UCSD-AML1 (cell line): ENCODE data around the gene BMP2.

ENCODE experiments used
- DNase-seq: peaks from one replicate; lab custom pipeline; 2025; ENCODE audit not compliant: unreplicated experiment; lab: John Stamatoyannopoulos, UW

The BMP2 gene

GRCh38 chr20:6767126-6767535, 355 bp upstream of the BMP2 start:
- no peak for DNase-seq

GRCh38 chr20:6768228-6769140, 998 bp downstream of the BMP2 start:
- no peak for DNase-seq

GRCh38 chr20:6769903-6770785, 2.7 kb downstream of the BMP2 start:
- no peak for DNase-seq

- no peak for DNase-seq
These were observed 3.3 kb downstream of the BMP2 start for GRCh38 chr20:6770786-6771100.

GRCh38 chr20:6780433-6781190, 13.1 kb downstream of the BMP2 start:
- no peak for DNase-seq

- no peak for DNase-seq
These were observed 16.3 kb downstream of the BMP2 start for GRCh38 chr20:6783752-6784151.

GRCh38 chr20:6784210-6784631, 16.7 kb downstream of the BMP2 start:
- no peak for DNase-seq

GRCh38 chr20:6784767-6785166, 17.3 kb downstream of the BMP2 start:
- no peak for DNase-seq

- DNase-seq: no peak
These were observed 19.1 kb downstream of the BMP2 start for GRCh38 chr20:6786548-6786947.

- no peak for DNase-seq
These were observed 25.3 kb downstream of the BMP2 start for GRCh38 chr20:6792789-6793188.

- no peak for DNase-seq
These were observed 34.7 kb downstream of the BMP2 start for GRCh38 chr20:6802227-6802626.

GRCh38 chr20:6806275-6806674, 38.8 kb downstream of the BMP2 start:
- DNase-seq: no peak

GRCh38 chr20:6811262-6812035, 44.0 kb downstream of the BMP2 start:
- DNase-seq: no peak

GRCh38 chr20:6812530-6812929, 45.0 kb downstream of the BMP2 start:
- DNase-seq: no peak

GRCh38 chr20:6814945-6815344, 47.5 kb downstream of the BMP2 start:
- DNase-seq: no peak

GRCh38 chr20:6818033-6818808, 50.7 kb downstream of the BMP2 start:
- DNase-seq: no peak

GRCh38 chr20:6819599-6819998, 52.1 kb downstream of the BMP2 start:
- DNase-seq: no peak

- no peak for DNase-seq
These were observed 56.9 kb downstream of the BMP2 start for GRCh38 chr20:6824401-6824800.

- no peak for DNase-seq
These were observed 60.0 kb downstream of the BMP2 start for GRCh38 chr20:6827472-6827871.
